SJCRH30 (cell line): ENCODE measurements around the gene HES2. TPM values are rescaled to one million over a fixed set of nuclear protein-coding genes. Genes with fewer than 3 reads are reported as not detected.
A peak's percentile ranks its signal among the peaks of the same experiment; 100 is the strongest.

Source experiments
- DNase-seq, 2 experiments: peaks; one replicate each; pipeline ENCODE4 v3.0.0-alpha.2; 2015 to 2020
- H3K27ac ChIP-seq: fragments of 250-450 bp; sonication (Bioruptor Pico); 2 replicates; pipeline ENCODE4 v1.5.1; 2020; ENCODE audit warnings: mild to moderate bottlenecking, moderate library complexity
- H3K27me3 ChIP-seq: fragments of 250-450 bp; sonication (Bioruptor Pico); 2 replicates; pipeline ENCODE4 v1.5.1; 2020; ENCODE audit warnings: mild to moderate bottlenecking, moderate library complexity
- H3K36me3 ChIP-seq: fragments of 250-450 bp; sonication (Bioruptor Pico); 2 replicates; pipeline ENCODE4 v1.5.1; 2020; ENCODE audit warnings: mild to moderate bottlenecking, moderate library complexity
- H3K4me1 ChIP-seq: fragments of 250-450 bp; sonication (Bioruptor Pico); 2 replicates; pipeline ENCODE4 v1.5.1; 2020; ENCODE audit warnings: mild to moderate bottlenecking, moderate library complexity
- H3K4me3 ChIP-seq: fragments of 250-450 bp; sonication (Bioruptor Pico); 2 replicates; pipeline ENCODE4 v1.5.1; 2020; ENCODE audit warnings: mild to moderate bottlenecking, moderate library complexity
- H3K9me3 ChIP-seq: fragments of 250-450 bp; sonication (Bioruptor Pico); replicated peaks from 2 replicates; pipeline ENCODE4 v1.5.1; 2020; ENCODE audit warnings: mild to moderate bottlenecking, moderate library complexity
- total RNA-seq: library from RNA; depleted of rRNA; stranded (reverse); fragments of >200 nt; shearing (Covaris generic); gene quantifications from 2 replicates; pipeline ENCODE4 v1.2.3, GENCODE V29; 2014

The HES2 gene
- total RNA-seq, 1 experiment from 2014 or later = not detected

- H3K27ac ChIP-seq = no peak overlapping the region
Measured at GRCh38 chr1:6420454-6421042, 829 bp upstream of the HES2 start.

GRCh38 chr1:6419397-6419803 is 319 bp downstream of the HES2 start:
- no peak overlapping the region for H3K4me3 ChIP-seq
- no peaks in the 10 kb centered on the region for H3K36me3 ChIP-seq
- peaks cover 3% of the 10 kb centered on the region; the same call in 1 of the 2 replicates for H3K4me1 ChIP-seq
- no peaks in the 10 kb centered on the region; the same call in 1 of the 2 replicates for H3K9me3 ChIP-seq
- DNase-seq = no peak
- H3K27me3 ChIP-seq = peaks cover 39% of the 10 kb centered on the region
- H3K27ac ChIP-seq = no peak overlapping the region

More at GRCh38 chr1:6420454-6421042, 829 bp upstream of the HES2 start:
- Histone ChIP-seq H3K4me3 (no peak overlapping the region), H3K9me3 (no peaks in the 10 kb centered on the region; the same call in 1 of the 2 replicates), H3K4me1 (no peaks in the 10 kb centered on the region), H3K27me3 (peaks cover 43% of the 10 kb centered on the region), H3K36me3 (no peaks in the 10 kb centered on the region)
- DNase-seq = no peak

DNA sequence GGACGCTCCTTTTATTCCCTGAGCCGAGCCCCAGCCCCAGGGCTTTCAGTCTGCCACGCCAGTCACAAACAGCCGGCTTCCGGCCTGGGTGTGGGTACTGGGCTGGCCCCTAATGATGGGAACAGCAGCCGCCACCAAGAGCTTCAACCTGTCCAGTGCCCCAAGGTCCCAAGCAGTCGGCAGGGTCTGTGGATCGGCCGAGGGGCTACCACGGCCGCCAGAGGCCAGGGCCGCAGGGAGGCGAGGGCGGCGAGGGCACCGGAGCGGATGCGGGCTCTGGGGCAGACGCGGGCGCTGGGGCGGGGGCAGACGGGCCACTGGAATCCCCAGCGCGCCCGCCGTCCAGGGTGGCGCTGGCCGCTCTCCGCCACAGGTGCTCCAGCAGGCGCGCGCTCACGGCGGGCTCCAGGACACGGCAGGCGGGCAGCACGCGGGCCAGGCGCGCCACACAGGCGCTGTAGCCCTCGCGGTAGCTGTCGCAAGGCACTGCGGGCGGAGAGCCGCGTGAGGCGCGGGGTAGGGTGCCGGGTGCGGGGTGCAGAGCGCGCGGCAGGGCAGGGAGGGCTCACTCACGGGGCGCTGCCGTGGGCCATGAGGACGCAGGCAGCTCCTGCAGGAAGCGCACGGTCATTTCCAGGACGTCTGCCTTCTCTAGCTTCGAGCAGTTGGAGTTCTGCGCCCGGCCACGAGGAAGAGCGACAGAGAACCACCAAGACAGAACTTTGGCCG is 887 bp downstream of the HES2 start:
- no peak overlapping the region for H3K27ac ChIP-seq
- H3K27me3 ChIP-seq = peaks cover 33% of the 10 kb centered on the region
- H3K36me3 ChIP-seq = no peaks in the 10 kb centered on the region
- DNase-seq = no peak
- no peak overlapping the region for H3K4me3 ChIP-seq
- no peaks in the 10 kb centered on the region; the same call in 1 of the 2 replicates for H3K9me3 ChIP-seq
- H3K4me1 ChIP-seq = peaks cover 3% of the 10 kb centered on the region; the same call in 1 of the 2 replicates

GRCh38 chr1:6417961-6418667 is 1.6 kb downstream of the HES2 start:
- Histone ChIP-seq H3K4me3 (no peak overlapping the region), H3K27ac (no peak overlapping the region), H3K36me3 (no peaks in the 10 kb centered on the region), H3K27me3 (peaks cover 26% of the 10 kb centered on the region), H3K9me3 (no peaks in the 10 kb centered on the region; the same call in 1 of the 2 replicates), H3K4me1 (peaks cover 3% of the 10 kb centered on the region; the same call in 1 of the 2 replicates)
- DNase-seq = no peak

- Histone ChIP-seq H3K36me3 (no peaks in the 10 kb centered on the region), H3K9me3 (no peaks in the 10 kb centered on the region; the same call in 1 of the 2 replicates), H3K27ac (no peak overlapping the region), H3K27me3 (peaks cover 22% of the 10 kb centered on the region), H3K4me3 (no peak overlapping the region), H3K4me1 (peaks cover 3% of the 10 kb centered on the region; the same call in 1 of the 2 replicates)
- no peak for DNase-seq
Measured at GRCh38 chr1:6416906-6417305, 2.8 kb downstream of the HES2 start.

GRCh38 chr1:6416295-6416656 is 3.4 kb downstream of the HES2 start:
- H3K4me1 ChIP-seq = peaks cover 3% of the 10 kb centered on the region; the same call in 1 of the 2 replicates
- no peak overlapping the region for H3K27ac ChIP-seq
- H3K9me3 ChIP-seq = no peaks in the 10 kb centered on the region; the same call in 1 of the 2 replicates
- DNase-seq = no peak
- H3K36me3 ChIP-seq = no peaks in the 10 kb centered on the region
- H3K27me3 ChIP-seq = peaks cover 17% of the 10 kb centered on the region
- no peak overlapping the region for H3K4me3 ChIP-seq

GRCh38 chr1:6414881-6415626 is 4.7 kb downstream of the HES2 start:
- Histone ChIP-seq H3K4me3 (no peak overlapping the region), H3K27me3 (peaks cover 11% of the 10 kb centered on the region), H3K27ac (no peak overlapping the region), H3K9me3 (no peaks in the 10 kb centered on the region), H3K36me3 (no peaks in the 10 kb centered on the region), H3K4me1 (peaks cover 3% of the 10 kb centered on the region; the same call in 1 of the 2 replicates)
- DNase-seq = no peak

DNA sequence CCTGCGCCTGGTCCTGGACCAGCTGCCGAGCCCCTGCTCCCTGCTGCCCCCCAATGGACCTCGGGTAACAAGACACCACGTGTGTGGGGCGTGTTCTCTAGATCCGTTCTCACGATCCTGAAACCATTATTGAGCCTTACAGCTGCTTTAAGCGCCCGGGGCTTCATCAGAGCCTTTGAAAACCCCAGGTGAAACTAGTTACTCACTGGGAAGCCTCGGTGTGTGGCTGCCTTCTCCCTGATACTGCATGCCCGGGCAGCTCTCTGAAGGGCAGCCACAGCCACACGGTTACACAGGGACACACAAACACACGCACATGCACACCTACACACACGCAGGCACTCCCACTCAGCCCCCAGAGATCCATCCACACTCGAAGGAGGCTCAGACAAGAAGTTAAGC is 5.3 kb downstream of the HES2 start:
- Histone ChIP-seq H3K27me3 (peaks cover 11% of the 10 kb centered on the region), H3K9me3 (no peaks in the 10 kb centered on the region)
- DNase-seq = peak; percentile 75 to 87

DNA sequence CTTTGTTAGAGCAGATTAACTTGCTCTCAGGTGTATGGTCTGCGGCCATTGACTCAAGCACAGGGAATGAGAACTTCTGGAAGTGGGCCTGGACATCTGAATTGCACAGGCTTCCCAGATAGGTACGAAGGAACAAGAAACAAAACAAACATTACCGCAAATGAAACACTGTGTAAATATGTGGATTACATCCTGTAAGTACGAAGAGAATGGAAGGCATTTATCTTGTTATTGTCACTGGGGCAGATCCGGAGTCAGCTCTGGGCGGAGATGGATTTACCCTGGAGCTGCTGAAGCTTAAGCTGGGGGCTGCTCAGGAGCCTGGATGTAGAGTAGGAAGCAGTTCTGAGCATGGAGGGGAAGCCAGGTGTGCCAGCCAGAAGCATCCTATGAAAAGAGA is 6.8 kb downstream of the HES2 start:
- no peak overlapping the region for H3K27ac ChIP-seq
- H3K9me3 ChIP-seq = no peaks in the 10 kb centered on the region
- no peak overlapping the region for H3K4me3 ChIP-seq
- no peak for DNase-seq
- no peaks in the 10 kb centered on the region for H3K36me3 ChIP-seq
- H3K27me3 ChIP-seq = peaks cover 11% of the 10 kb centered on the region
- H3K4me1 ChIP-seq = peaks cover 3% of the 10 kb centered on the region; the same call in 1 of the 2 replicates

More for the DNA sequence above, 5.3 kb downstream of the HES2 start:
- no peak overlapping the region for H3K27ac ChIP-seq
- H3K36me3 ChIP-seq = no peaks in the 10 kb centered on the region
- H3K4me3 ChIP-seq = no peak overlapping the region
- H3K4me1 ChIP-seq = peaks cover 3% of the 10 kb centered on the region; the same call in 1 of the 2 replicates

GRCh38 chr1:6410248-6410893 is 9.3 kb downstream of the HES2 start:
- Histone ChIP-seq H3K36me3 (no peaks in the 10 kb centered on the region), H3K4me1 (peaks cover 3% of the 10 kb centered on the region; the same call in 1 of the 2 replicates), H3K27ac (no peak overlapping the region), H3K27me3 (no peaks in the 10 kb centered on the region), H3K4me3 (no peak overlapping the region), H3K9me3 (no peaks in the 10 kb centered on the region)
- no peak for DNase-seq

- Histone ChIP-seq H3K4me3 (no peak overlapping the region), H3K27me3 (no peaks in the 10 kb centered on the region), H3K9me3 (no peaks in the 10 kb centered on the region), H3K36me3 (no peaks in the 10 kb centered on the region), H3K4me1 (peaks cover 3% of the 10 kb centered on the region; the same call in 1 of the 2 replicates), H3K27ac (no peak overlapping the region)
- no peak for DNase-seq
Measured at GRCh38 chr1:6409733-6410132, 10.0 kb downstream of the HES2 start.

DNA sequence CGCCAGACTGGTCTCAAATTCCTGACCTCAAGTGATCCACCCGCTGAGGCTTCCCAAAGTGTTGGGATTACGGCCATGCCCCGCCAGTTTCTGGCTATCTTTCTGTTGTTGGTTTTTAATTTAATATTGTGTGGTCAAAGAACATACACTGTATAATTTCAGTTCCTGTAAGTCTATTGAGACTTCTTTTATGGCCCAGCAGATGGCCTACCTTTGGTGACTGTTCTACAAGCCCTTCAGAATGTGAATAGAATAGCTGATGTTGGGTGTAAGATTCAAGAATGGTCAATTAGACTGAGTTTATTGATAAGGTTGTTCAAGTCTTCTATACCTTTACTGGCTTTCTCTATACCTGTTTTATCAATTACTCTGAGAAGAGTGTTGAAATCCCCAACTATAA is 10.7 kb downstream of the HES2 start:
- H3K9me3 ChIP-seq = no peaks in the 10 kb centered on the region
- H3K4me3 ChIP-seq = no peak overlapping the region
- no peaks in the 10 kb centered on the region for H3K36me3 ChIP-seq
- H3K27me3 ChIP-seq = no peaks in the 10 kb centered on the region
- no peaks in the 10 kb centered on the region for H3K4me1 ChIP-seq
- H3K27ac ChIP-seq = no peak overlapping the region
- no peak for DNase-seq

DNA sequence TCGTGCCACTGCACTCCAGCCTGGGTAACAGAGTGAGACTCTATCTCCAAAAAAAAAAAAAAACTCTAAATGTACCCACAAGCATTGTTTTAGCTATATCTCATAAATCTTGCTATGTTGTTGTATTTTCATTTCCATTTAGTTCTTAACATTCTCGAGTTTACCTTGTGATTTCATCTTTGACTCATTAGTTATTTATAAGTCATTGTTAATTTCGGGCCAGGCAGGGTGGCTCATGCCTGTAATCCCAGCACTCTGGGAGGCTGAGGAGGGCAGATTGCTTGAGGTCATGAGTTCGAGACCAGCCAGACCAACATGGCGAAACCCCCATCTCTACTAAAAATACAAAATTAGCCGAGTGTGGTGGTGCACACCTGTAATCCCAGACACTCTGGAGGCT is 11.7 kb downstream of the HES2 start:
- Histone ChIP-seq H3K4me3 (no peak overlapping the region), H3K36me3 (no peaks in the 10 kb centered on the region), H3K27ac (no peak overlapping the region), H3K4me1 (no peaks in the 10 kb centered on the region), H3K9me3 (no peaks in the 10 kb centered on the region), H3K27me3 (no peaks in the 10 kb centered on the region)
- DNase-seq = no peak

DNA sequence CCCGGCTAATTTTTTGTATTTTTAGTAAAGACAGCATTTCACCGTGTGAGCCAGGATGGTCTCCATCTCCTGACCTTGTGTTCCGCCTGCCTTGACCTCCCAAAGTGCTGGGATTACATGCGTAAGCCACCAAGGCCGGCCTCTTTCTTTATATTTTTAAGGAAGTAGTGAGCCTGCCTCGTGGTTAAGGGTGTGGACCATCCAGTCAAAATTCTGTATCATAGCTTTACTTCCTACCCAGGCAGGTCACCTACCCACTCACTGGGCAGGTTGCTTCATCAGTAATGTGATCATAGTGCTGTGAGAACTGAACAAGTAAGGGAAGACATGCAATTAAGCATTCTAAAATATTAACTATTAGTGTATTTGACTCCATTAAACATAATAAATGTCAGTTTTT is 18.0 kb downstream of the HES2 start:
- no peak for DNase-seq
- H3K4me3 ChIP-seq = no peak overlapping the region
- no peaks in the 10 kb centered on the region for H3K9me3 ChIP-seq
- no peaks in the 10 kb centered on the region for H3K36me3 ChIP-seq
- H3K27ac ChIP-seq = no peak overlapping the region
- no peaks in the 10 kb centered on the region for H3K27me3 ChIP-seq
- H3K4me1 ChIP-seq = no peaks in the 10 kb centered on the region
